ENCODE data around the gene CSNK2A1.

- TF ChIP-seq CTCF (conservative IDR thresholded peaks at IDR 0.05; ENCODE audit: low read depth in 2 of 2) (no peak), POLR2AphosphoS5 (IDR thresholded peaks at IDR 0.05; ENCODE audit: low read depth) (no peak), EZH2 (IDR thresholded peaks at IDR 0.05; ENCODE audit: low read depth, unreplicated experiment) (no peak), EZH2phosphoT487 (IDR thresholded peaks at IDR 0.05; ENCODE audit: unreplicated experiment) (no peak)
- TF ChIP-seq, protein P1, sequence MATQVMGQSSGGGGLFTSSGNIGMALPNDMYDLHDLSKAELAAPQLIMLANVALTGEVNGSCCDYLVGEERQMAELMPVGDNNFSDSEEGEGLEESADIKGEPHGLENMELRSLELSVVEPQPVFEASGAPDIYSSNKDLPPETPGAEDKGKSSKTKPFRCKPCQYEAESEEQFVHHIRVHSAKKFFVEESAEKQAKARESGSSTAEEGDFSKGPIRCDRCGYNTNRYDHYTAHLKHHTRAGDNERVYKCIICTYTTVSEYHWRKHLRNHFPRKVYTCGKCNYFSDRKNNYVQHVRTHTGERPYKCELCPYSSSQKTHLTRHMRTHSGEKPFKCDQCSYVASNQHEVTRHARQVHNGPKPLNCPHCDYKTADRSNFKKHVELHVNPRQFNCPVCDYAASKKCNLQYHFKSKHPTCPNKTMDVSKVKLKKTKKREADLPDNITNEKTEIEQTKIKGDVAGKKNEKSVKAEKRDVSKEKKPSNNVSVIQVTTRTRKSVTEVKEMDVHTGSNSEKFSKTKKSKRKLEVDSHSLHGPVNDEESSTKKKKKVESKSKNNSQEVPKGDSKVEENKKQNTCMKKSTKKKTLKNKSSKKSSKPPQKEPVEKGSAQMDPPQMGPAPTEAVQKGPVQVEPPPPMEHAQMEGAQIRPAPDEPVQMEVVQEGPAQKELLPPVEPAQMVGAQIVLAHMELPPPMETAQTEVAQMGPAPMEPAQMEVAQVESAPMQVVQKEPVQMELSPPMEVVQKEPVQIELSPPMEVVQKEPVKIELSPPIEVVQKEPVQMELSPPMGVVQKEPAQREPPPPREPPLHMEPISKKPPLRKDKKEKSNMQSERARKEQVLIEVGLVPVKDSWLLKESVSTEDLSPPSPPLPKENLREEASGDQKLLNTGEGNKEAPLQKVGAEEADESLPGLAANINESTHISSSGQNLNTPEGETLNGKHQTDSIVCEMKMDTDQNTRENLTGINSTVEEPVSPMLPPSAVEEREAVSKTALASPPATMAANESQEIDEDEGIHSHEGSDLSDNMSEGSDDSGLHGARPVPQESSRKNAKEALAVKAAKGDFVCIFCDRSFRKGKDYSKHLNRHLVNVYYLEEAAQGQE (IDR thresholded peaks at IDR 0.05; ENCODE audit: unreplicated experiment) = no peak
Observed at GRCh38 chr20:427401-427800, 116.2 kb downstream of the CSNK2A1 start.
